Suprapubic skin (tissue), 4 donors: ENCODE results near the gene SLC6A6. TPM values are rescaled to one million over a fixed set of nuclear protein-coding genes. Genes with fewer than 3 reads are reported as not detected.

ENCODE experiments used
- DNase-seq, 2 donors: peaks; one replicate each; pipeline ENCODE4 v3.0.0-alpha.2; 2019; ENCODE audit warnings: low spot score in 2 of 2
- H3K27ac ChIP-seq: fragments of 200-600 bp; sonication (generic); one replicate; pipeline ENCODE4 v1.5.1; 2019
- H3K27me3 ChIP-seq: fragments of 200-600 bp; sonication (generic); one replicate; pipeline ENCODE4 v1.5.1; 2019
- H3K36me3 ChIP-seq: fragments of 200-600 bp; sonication (generic); one replicate; pipeline ENCODE4 v1.5.1; 2019
- H3K4me1 ChIP-seq: fragments of 200-600 bp; sonication (generic); one replicate; pipeline ENCODE4 v1.5.1; 2019
- H3K4me3 ChIP-seq: fragments of 200-600 bp; sonication (generic); one replicate; pipeline ENCODE4 v1.5.1; 2019; ENCODE audit warnings: mild to moderate bottlenecking
- H3K9me3 ChIP-seq: fragments of 200-600 bp; sonication (generic); one replicate; pipeline ENCODE4 v1.5.1; 2019
- CTCF ChIP-seq, 2 donors: fragments of 200-600 bp in 1 of 2; fragments of 450-650 bp in 1 of 2; sonication (generic) in 1 of 2; IDR thresholded peaks; one replicate each; pipeline ENCODE4 v1.5.1; 2016 to 2019; ENCODE audit warnings: antibody characterized with exemption in 2 of 2, mild to moderate bottlenecking in 1 of 2, moderate library complexity in 1 of 2
- EP300 ChIP-seq: sonication (generic); formaldehyde crosslinking; IDR thresholded peaks from one replicate; pipeline ENCODE4 v1.6.1; 2017; ENCODE audit warnings: antibody characterized with exemption
- POLR2A ChIP-seq, 2 donors: fragments of 450-650 bp; IDR thresholded peaks; one replicate each; pipeline ENCODE4 v1.6.1; 2017; ENCODE audit warnings: antibody characterized with exemption in 2 of 2, mild to moderate bottlenecking in 2 of 2, moderate library complexity in 2 of 2
- POLR2AphosphoS5 ChIP-seq, 3 donors: sonication (generic); formaldehyde crosslinking; IDR thresholded peaks; one replicate each; pipeline ENCODE4 v1.6.1; 2017; ENCODE audit warnings: antibody characterized with exemption in 3 of 3
- WGBS: methylation state at CpG from one replicate; pipeline ENCODE4 v1.1.5; 2018; 5-methylcytosine and 5-hydroxymethylcytosine counted together
- total RNA-seq, 4 donors: library from RNA; depleted of rRNA; stranded (reverse); fragments of >200 nt; gene quantifications; one replicate each; pipeline ENCODE4 v1.1.0, GENCODE V29; 2016

The SLC6A6 gene
- total RNA-seq, 4 donors from 2014 or later, result 85.4 to 149 (median 102) TPM

DNA sequence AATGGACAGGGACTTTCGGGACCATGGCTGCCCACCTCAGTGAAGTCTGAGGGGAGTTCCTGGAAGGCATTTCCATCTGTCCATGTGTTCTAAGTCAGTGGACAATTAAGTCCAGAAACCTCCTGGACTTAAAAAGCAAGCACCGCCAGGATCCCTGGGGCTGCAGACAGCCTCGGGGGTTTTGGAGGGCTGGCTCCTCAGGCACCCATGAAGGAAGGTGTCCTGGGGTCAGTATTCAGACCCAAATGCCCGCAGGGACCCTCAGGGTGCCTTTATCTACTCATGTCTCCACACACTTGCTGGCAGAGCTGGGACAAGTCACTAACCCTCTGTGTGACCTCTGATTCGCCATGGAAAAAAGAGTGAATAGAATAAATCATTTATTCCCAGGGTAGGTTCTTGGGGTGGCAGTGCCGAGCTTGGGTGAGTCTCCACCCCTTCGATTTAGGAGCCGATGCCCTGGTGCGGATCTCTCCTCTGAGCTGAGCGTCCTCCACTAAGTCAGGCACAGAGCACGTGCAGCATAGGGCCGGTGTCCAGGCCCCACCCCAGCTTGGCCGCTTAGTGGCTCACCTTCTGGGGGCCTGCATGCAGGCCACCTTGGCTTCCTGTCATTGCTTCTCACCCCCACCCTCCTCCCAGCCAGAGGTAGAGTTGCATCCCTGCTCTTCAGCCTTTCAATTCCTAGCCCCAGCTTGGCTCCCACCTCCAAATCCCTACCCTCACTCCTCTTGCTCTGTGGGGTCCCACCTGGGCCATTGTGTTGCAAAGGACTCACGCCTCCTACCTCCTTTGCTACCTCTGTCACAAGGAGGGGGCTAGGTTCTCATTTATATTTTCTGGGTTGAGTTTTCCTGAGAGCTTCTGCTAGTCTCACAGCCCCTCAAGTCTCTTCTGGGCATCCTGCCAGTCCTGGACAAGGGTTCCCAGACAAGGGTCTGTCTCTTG lies 19.9 kb downstream of the SLC6A6 start:
- no peak overlapping the region for H3K27ac ChIP-seq
- H3K36me3 ChIP-seq, result peaks cover 30% of the 10 kb centered on the region
- peaks cover 16% of the 10 kb centered on the region for H3K4me1 ChIP-seq
- no peaks in the 10 kb centered on the region for H3K27me3 ChIP-seq
- WGBS, result 92% methylated on average over 14 of the region's 14 CpGs
- TF ChIP-seq CTCF (IDR thresholded peaks at IDR 0.05) (no peak), EP300 (no peak), POLR2AphosphoS5 (IDR thresholded peaks at IDR 0.05) (no peak), POLR2A (IDR thresholded peaks at IDR 0.05) (no peak)
- no peak for DNase-seq
- H3K4me3 ChIP-seq, result no peak overlapping the region
- H3K9me3 ChIP-seq, result no peaks in the 10 kb centered on the region

DNA sequence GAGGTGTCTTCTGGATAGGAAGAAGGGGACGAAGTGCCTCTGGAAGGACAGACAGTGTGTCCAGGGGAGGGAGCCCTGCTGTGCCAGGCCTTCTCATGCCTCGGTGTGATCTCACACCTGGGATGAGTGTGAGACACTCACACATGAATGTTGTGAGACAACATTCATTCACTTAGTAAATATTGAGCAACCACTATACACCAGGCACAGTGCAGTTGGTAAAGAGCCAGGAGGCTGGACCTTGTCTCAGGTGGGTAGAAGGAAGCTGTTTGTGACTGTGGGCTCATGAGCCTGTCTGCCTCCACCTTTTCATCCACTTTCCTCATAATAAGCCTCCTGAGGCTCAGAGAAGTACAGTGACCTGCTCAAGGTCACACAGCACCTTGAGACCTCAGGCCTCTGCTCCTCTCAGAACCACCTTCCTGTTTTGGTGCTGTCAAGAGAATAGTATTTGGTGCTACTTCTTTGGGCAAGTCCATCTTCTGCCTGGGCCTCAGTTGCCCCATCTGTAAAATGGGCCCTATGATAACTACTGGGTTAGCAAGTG lies 20.9 kb downstream of the SLC6A6 start:
- TF ChIP-seq POLR2A (IDR thresholded peaks at IDR 0.05), result no peak
- TF ChIP-seq EP300, result no peak
- TF ChIP-seq CTCF (IDR thresholded peaks at IDR 0.05), result no peak
- no peak for TF ChIP-seq POLR2AphosphoS5 (IDR thresholded peaks at IDR 0.05)
- H3K9me3 ChIP-seq, result no peaks in the 10 kb centered on the region
- 76% methylated on average over 2 of the region's 2 CpGs for WGBS
- no peak overlapping the region for H3K27ac ChIP-seq
- no peaks in the 10 kb centered on the region for H3K27me3 ChIP-seq
- H3K4me3 ChIP-seq, result no peak overlapping the region
- no peak for DNase-seq
- peaks cover 22% of the 10 kb centered on the region for H3K36me3 ChIP-seq
- peaks cover 20% of the 10 kb centered on the region for H3K4me1 ChIP-seq

- peaks cover 27% of the 10 kb centered on the region for H3K4me1 ChIP-seq
- no peak for DNase-seq
- H3K27ac ChIP-seq, result no peak overlapping the region
- peaks cover 17% of the 10 kb centered on the region for H3K36me3 ChIP-seq
- no peak for TF ChIP-seq POLR2A (IDR thresholded peaks at IDR 0.05)
- TF ChIP-seq EP300, result no peak
- TF ChIP-seq POLR2AphosphoS5 (IDR thresholded peaks at IDR 0.05), result no peak
- TF ChIP-seq CTCF (IDR thresholded peaks at IDR 0.05), result no peak
- H3K4me3 ChIP-seq, result no peak overlapping the region
- no peaks in the 10 kb centered on the region for H3K27me3 ChIP-seq
- WGBS, result 44% methylated on average over 3 of the region's 3 CpGs
- H3K9me3 ChIP-seq, result no peaks in the 10 kb centered on the region
Observed at GRCh38 chr3:14423963-14424362, 21.6 kb downstream of the SLC6A6 start.

DNA sequence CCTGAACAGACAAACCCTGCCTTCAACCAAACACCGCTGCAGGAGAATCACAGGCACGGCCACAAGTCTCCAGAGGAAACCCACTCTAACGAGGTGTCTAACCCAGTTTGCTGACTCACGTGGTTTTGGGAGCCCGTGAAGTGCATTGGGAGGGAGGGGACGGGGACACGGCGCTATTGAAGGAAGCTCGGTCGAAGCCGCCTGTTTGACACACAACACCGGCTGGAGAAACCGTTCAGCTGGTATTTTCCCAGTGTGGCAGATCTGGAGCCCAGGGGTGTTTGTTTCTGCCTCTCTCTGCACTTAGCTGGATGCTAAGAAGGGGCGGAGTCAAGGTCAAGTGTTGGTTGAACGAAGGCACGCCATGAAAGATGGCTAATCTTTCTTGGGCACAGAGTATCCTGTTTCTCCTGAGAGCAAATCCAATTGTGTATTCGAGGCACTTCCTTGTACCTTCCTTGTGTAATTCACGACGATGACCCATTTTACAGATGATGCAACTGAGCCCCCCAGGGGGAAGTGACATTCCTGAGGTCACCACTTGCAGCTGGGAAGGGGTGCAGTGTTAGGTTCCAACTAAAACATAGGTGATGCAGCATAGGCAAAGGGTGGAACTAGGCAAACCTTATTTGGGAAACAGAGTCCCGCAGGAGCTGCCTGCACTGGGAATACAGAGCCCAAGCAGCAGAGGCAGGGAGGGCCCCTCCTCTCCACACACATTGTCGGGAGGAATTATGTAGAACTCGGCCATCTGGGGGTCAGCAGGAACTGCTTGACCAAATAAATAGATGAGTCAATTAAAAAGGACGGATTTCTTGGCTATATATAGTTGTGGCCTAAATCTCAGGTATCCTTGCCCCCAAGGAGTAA lies 22.5 kb downstream of the SLC6A6 start:
- TF ChIP-seq POLR2A (IDR thresholded peaks at IDR 0.05) (no peak), EP300 (no peak), POLR2AphosphoS5 (IDR thresholded peaks at IDR 0.05) (no peak), CTCF (IDR thresholded peaks at IDR 0.05) (no peak)
- no peak overlapping the region for H3K27ac ChIP-seq
- H3K4me1 ChIP-seq, result peaks cover 36% of the 10 kb centered on the region
- 75% methylated on average over 23 of the region's 23 CpGs for WGBS
- no peaks in the 10 kb centered on the region for H3K9me3 ChIP-seq
- H3K27me3 ChIP-seq, result no peaks in the 10 kb centered on the region
- peaks cover 15% of the 10 kb centered on the region for H3K36me3 ChIP-seq
- DNase-seq, result no peak
- no peak overlapping the region for H3K4me3 ChIP-seq
